ENCODE results near the gene MAP3K4. TPM values are rescaled to one million over a fixed set of nuclear protein-coding genes. Genes with fewer than 3 reads are reported as not detected.

Gene MAP3K4
- total RNA-seq, 1 experiment from 2014 or later: 54.3 TPM

- no peak overlapping the region for H3K4me2 ChIP-seq (ENCODE audit: insufficient read depth, insufficient read length, low read length)
- no peak overlapping the region for H4K5ac ChIP-seq (ENCODE audit: insufficient read length, low read depth, low read length)
- no peak overlapping the region for H3K56ac ChIP-seq (ENCODE audit: insufficient read length, low read depth, low read length)
- no peak overlapping the region for H2AK5ac ChIP-seq (ENCODE audit: insufficient read length, low read length)
- H3K9ac ChIP-seq (ENCODE audit: extremely low read depth, insufficient read length, low read length): no peak overlapping the region
- no peak overlapping the region for H2BK5ac ChIP-seq (ENCODE audit: insufficient read length, low read length)
- H3K4me1 ChIP-seq (ENCODE audit: insufficient read depth, low read length): no peaks in the 10 kb centered on the region
- no peak for DNase-seq
- H3K27ac Mint-ChIP-seq: peak overlapping the region in 2 of 3 experiments; percentile 78 to 85; a peak in 2 of 7 replicates
- H3K23ac ChIP-seq (ENCODE audit: insufficient read length, low read depth, low read length): no peak overlapping the region
- no CpG with 5 or more reads among the region's 19 CpGs for WGBS (ENCODE audit: extremely low coverage, insufficient read length, low lambda C conversion rate)
- no peak overlapping the region for H3T11ph ChIP-seq (ENCODE audit: low read length)
- H3K18ac ChIP-seq (ENCODE audit: insufficient read length, low read depth, low read length): no peak overlapping the region
- peaks cover 27 to 65% (median 46%) of the 10 kb centered on the region in 3 experiments for H3K36me3 Mint-ChIP-seq (ENCODE audit: insufficient read depth in 1 of 3, low read depth in 3 of 3)
- no peaks in the 10 kb centered on the region for H3K9me3 ChIP-seq (ENCODE audit: control insufficient read depth, low read depth, low read length)
- TF ChIP-seq CTCF (conservative IDR thresholded peaks at IDR 0.05): no peak
- H3K27me3 ChIP-seq (ENCODE audit: insufficient read depth, low read length): no peaks in the 10 kb centered on the region
- H4K91ac ChIP-seq (ENCODE audit: insufficient read length, low read depth, low read length): no peak overlapping the region
- no peaks in the 10 kb centered on the region; the same call in 1 of the 2 replicates for H3K27me3 Mint-ChIP-seq (ENCODE audit: low read depth)
- H3K4me3 Mint-ChIP-seq: no peak overlapping the region
- H2BK12ac ChIP-seq (ENCODE audit: insufficient read length, low read depth, low read length): no peak overlapping the region
- H4K8ac ChIP-seq (replicated peaks; ENCODE audit: insufficient read length, low read depth, low read length): no peak overlapping the region
- H3K79me2 ChIP-seq (ENCODE audit: insufficient read depth, low read length): no peaks in the 10 kb centered on the region
- H3K27ac ChIP-seq (ENCODE audit: insufficient read length, low read depth, low read length): no peak overlapping the region
- H3K79me1 ChIP-seq (ENCODE audit: insufficient read depth, low read depth, low read length, poor library complexity, severe bottlenecking): no peaks in the 10 kb centered on the region
- no peak overlapping the region for H2AFZ ChIP-seq (ENCODE audit: low read length)
- no peak overlapping the region for H3K4ac ChIP-seq (ENCODE audit: low read depth, low read length)
- no peak overlapping the region for H2BK120ac ChIP-seq (ENCODE audit: low read depth, low read length, poor library complexity, severe bottlenecking)
- peaks cover 1% of the 10 kb centered on the region in 2 experiments; a peak in 2 of 5 replicates for H3K9me3 Mint-ChIP-seq
- H3K23me2 ChIP-seq (ENCODE audit: insufficient read length, low read depth, low read length, poor library complexity, severe bottlenecking): no peaks in the 10 kb centered on the region
- no peak overlapping the region for H3K14ac ChIP-seq (ENCODE audit: insufficient read depth, low read length)
- H3K4me1 Mint-ChIP-seq: no peaks in the 10 kb centered on the region
- H2BK15ac ChIP-seq (ENCODE audit: low read depth, low read length): no peak overlapping the region
- no peak overlapping the region for H2BK20ac ChIP-seq (ENCODE audit: low read depth, low read length, poor library complexity, severe bottlenecking)
- no peaks in the 10 kb centered on the region for H4K20me1 ChIP-seq (ENCODE audit: control insufficient read depth, insufficient read depth, insufficient read length)
These were observed 160.3 kb downstream of the MAP3K4 start for GRCh38 chr6:161151660-161152526.
